Measurements from ENCODE around the gene MAB21L3.

DNA sequence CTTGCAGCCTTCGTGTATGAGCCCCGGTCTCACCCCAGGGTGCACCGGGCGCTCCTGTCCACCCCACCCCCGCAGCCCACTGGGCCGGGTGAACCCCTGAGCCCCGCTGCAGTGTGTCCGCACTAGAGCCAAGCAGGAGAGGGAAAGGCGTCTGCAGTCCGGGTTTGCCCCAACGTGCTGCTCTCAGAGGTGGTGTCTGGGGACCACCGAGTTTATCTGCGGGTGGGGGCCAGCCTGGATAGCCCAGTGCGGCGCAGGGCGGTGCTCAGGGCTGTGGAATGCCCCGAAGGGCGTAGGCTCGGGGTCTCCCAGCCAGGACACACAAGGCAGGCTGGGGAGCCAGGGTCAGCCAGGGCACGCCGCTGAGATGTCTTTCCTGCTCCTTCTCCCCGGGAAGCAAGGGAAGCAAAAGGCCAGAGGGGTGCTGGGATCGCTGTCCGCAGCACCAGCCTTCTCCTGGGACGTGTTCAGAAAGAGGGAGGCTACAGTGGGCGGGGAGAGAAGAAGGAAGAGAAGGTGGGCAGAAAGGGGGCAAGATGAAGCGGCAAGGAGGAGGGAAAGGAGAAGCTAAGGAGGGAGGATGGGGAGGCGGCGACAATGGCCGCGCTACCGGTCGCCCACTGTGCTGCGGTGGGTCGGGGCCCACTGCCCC lies 56.6 kb downstream of the MAB21L3 start:
- TF ChIP-seq NFKB2 (CRISPR knock-in tag; IDR thresholded peaks at IDR 0.05; ENCODE audit: borderline replicate concordance): no peak
- no peak for TF ChIP-seq ARNT (IDR thresholded peaks at IDR 0.05)
- TF ChIP-seq RAD21 (CRISPR knock-in tag; IDR thresholded peaks at IDR 0.05): no peak
- TF ChIP-seq, protein P1, sequence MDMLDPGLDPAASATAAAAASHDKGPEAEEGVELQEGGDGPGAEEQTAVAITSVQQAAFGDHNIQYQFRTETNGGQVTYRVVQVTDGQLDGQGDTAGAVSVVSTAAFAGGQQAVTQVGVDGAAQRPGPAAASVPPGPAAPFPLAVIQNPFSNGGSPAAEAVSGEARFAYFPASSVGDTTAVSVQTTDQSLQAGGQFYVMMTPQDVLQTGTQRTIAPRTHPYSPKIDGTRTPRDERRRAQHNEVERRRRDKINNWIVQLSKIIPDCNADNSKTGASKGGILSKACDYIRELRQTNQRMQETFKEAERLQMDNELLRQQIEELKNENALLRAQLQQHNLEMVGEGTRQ (IDR thresholded peaks at IDR 0.05; ENCODE audit: low read depth, low read length): no peak
- TF ChIP-seq, protein P1 (CRISPR knock-in tag; IDR thresholded peaks at IDR 0.05; ENCODE audit: borderline replicate concordance): no peak
- TF ChIP-seq, protein P2, sequence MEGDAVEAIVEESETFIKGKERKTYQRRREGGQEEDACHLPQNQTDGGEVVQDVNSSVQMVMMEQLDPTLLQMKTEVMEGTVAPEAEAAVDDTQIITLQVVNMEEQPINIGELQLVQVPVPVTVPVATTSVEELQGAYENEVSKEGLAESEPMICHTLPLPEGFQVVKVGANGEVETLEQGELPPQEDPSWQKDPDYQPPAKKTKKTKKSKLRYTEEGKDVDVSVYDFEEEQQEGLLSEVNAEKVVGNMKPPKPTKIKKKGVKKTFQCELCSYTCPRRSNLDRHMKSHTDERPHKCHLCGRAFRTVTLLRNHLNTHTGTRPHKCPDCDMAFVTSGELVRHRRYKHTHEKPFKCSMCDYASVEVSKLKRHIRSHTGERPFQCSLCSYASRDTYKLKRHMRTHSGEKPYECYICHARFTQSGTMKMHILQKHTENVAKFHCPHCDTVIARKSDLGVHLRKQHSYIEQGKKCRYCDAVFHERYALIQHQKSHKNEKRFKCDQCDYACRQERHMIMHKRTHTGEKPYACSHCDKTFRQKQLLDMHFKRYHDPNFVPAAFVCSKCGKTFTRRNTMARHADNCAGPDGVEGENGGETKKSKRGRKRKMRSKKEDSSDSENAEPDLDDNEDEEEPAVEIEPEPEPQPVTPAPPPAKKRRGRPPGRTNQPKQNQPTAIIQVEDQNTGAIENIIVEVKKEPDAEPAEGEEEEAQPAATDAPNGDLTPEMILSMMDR (CRISPR knock-in tag; IDR thresholded peaks at IDR 0.05): no peak
- TF ChIP-seq POLR2A (IDR thresholded peaks at IDR 0.05; ENCODE audit: insufficient read depth in 1 of 2, low read depth in 2 of 2, low read length in 2 of 2): no peak
- no peak for TF ChIP-seq HDAC2 (CRISPR knock-in tag; IDR thresholded peaks at IDR 0.05)
- no peak for TF ChIP-seq CAMTA2 (CRISPR knock-in tag; IDR thresholded peaks at IDR 0.05; ENCODE audit: borderline replicate concordance)
